Lung (tissue), 12 donors: ENCODE results near the gene NDUFV2. TPM values are rescaled to one million over a fixed set of nuclear protein-coding genes. Genes with fewer than 3 reads are reported as not detected.

Source experiments
- ATAC-seq: fragments of 200-7000 bp; cut with Tn5 transposase; one replicate; pipeline ENCODE4 v1.9.1; 2020; ENCODE audit warnings: moderate number of reproducible peaks; ENCODE audit not compliant: insufficient read depth, low FRiP score
- DNase-seq, 3 donors: peaks; one replicate each; pipeline ENCODE4 v3.0.0-alpha.2; 2013 to 2017
- H3K27ac ChIP-seq, 2 donors: one replicate each; pipeline ENCODE4 v1.5.1; 2013; ENCODE audit warnings: mild to moderate bottlenecking in 2 of 2, moderate library complexity in 2 of 2, control low read depth in 1 of 2, inconsistent platforms in 1 of 2, low read depth in 1 of 2, low read length in 1 of 2
- H3K27me3 ChIP-seq, 3 donors: one replicate each; pipeline ENCODE4 v1.5.1; 2013; ENCODE audit warnings: low read length in 2 of 3; ENCODE audit not compliant: control insufficient read depth in 3 of 3, insufficient read depth in 3 of 3
- H3K36me3 ChIP-seq, 4 donors: one replicate each; pipeline ENCODE4 v1.5.1; 2013; ENCODE audit warnings: low read length in 4 of 4, mild to moderate bottlenecking in 1 of 4, moderate library complexity in 1 of 4; ENCODE audit not compliant: control insufficient read depth in 4 of 4, insufficient read depth in 4 of 4
- H3K4me1 ChIP-seq, 5 donors: one replicate each; pipeline ENCODE4 v1.5.1; 2013; ENCODE audit warnings: low read length in 5 of 5, mild to moderate bottlenecking in 2 of 5, moderate library complexity in 1 of 5; ENCODE audit not compliant: control insufficient read depth in 5 of 5, insufficient read depth in 5 of 5
- H3K4me3 ChIP-seq: one replicate; pipeline ENCODE4 v1.5.1; 2013; ENCODE audit warnings: mild to moderate bottlenecking, control low read depth, moderate library complexity
- H3K9ac ChIP-seq, 2 donors: one replicate each; pipeline ENCODE4 v1.5.1; 2013; ENCODE audit warnings: low read length in 2 of 2, control low read depth in 1 of 2; ENCODE audit not compliant: insufficient read depth in 1 of 2
- H3K9me3 ChIP-seq, 4 donors: one replicate each; pipeline ENCODE4 v1.5.1; 2013; ENCODE audit warnings: low read length in 3 of 4, mild to moderate bottlenecking in 1 of 4, moderate library complexity in 1 of 4; ENCODE audit not compliant: control insufficient read depth in 4 of 4, insufficient read depth in 3 of 4
- CTCF ChIP-seq: IDR thresholded peaks from 2 replicates; pipeline ENCODE4 v1.5.1; 2012; ENCODE audit warnings: mild to moderate bottlenecking; ENCODE audit errors: control extremely low read depth, extremely low read depth
- WGBS, 2 donors: extraction: QIAGEN DNeasy Blood & Tissue Kit; methylation state at CpG; one replicate each; pipeline ENCODE4 v1.1.7; 2013; 5-methylcytosine and 5-hydroxymethylcytosine counted together
- polyA plus RNA-seq, 2 donors: library from polyadenylated mRNA; stranded (reverse); fragments of 200-250 nt; gene quantifications; one replicate each; pipeline ENCODE4 v1.2.1, GENCODE V29; 2013
- total RNA-seq, 2 donors: library from RNA; depleted of rRNA in 1 of 2; stranded (reverse); fragments of >200 nt in 1 of 2; gene quantifications; one replicate each; pipeline ENCODE4 v1.2.1, GENCODE V29; 2014 to 2021
- donor health status: control.
- donor health status: control.
- donor health status: Bipolar disorder and iron deficiency.
- donor health status: healthy.
- donor health status: DM: yes; HTN: yes; CAD: no.

NDUFV2 gene
- total and polyA plus RNA-seq, 4 donors = 130 to 355 (median 144) TPM

- H3K4me1 ChIP-seq = peaks cover 0 to 26% (median 0%) of the 10 kb centered on the region in 5 donors
- H3K27me3 ChIP-seq = no peaks in the 10 kb centered on the region
- H3K9me3 ChIP-seq = peaks cover 0 to 2% (median 0%) of the 10 kb centered on the region in 4 donors
- DNase-seq = no peak
- no peak for TF ChIP-seq CTCF
- no peaks in the 10 kb centered on the region for H3K36me3 ChIP-seq
- no peak for ATAC-seq
- H3K4me3 ChIP-seq = no peak overlapping the region
- no peak overlapping the region for H3K9ac ChIP-seq
- 76 to 83% methylated on average over 4 of the region's 4 CpGs for WGBS, 2 donors
- no peak overlapping the region for H3K27ac ChIP-seq
These were observed 70.1 kb downstream of the NDUFV2 start for GRCh38 chr18:9172506-9173127.

DNA sequence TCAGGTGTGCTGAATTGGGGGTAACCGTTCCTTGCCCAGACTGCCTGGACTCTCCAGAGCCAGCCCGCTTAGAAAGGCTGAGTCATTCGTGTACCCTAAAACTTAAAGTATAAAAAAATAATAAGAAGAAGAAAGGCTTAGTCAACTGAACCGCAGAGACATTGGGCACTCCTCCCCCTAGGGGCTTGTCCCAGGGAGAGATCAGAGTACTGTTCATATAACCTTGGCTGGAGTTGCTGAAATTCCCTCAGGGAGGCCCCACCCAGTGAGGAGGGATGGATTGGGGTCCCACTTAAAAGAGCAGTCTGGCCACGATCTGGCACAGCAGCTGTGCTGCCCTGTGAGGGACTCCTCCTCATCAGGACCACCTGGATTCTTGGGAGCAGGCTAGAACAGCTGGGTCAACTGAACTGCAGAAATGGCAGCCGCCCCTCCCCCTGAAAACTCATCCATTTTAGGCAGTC, 71.3 kb downstream of the NDUFV2 start:
- Histone ChIP-seq H3K9ac (no peak overlapping the region), H3K4me3 (no peak overlapping the region), H3K9me3 (peaks cover 0 to 2% (median 0%) of the 10 kb centered on the region in 4 donors), H3K27me3 (no peaks in the 10 kb centered on the region), H3K4me1 (peaks cover 0 to 27% (median 0%) of the 10 kb centered on the region in 5 donors), H3K36me3 (no peaks in the 10 kb centered on the region), H3K27ac (no peak overlapping the region)
- WGBS, 2 donors = 77% methylated on average over 6 of the region's 6 CpGs
- ATAC-seq (no peak), DNase-seq (no peak)
- no peak for TF ChIP-seq CTCF

DNA sequence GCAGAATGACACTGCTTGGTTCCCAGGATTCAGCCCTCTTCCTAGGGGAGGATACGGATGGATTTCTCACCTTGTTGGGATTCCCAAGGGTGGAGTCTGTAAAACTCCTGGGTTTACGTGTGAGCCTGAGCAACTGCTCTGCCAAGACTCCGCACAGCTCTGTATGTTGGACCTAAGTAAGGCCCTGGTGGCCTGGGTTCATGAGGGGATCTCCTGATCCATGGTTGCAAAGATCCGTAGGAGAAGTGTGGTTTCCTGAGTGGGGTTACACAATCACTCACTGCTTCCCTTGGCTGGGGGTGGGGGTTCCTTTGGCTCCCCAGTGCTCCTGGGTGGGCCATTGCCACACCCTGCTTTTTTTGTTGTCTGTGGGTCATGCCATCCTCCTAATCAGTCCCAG, 71.8 kb downstream of the NDUFV2 start:
- ATAC-seq (no peak), DNase-seq (no peak)
- Histone ChIP-seq H3K9ac (no peak overlapping the region), H3K27ac (no peak overlapping the region), H3K27me3 (no peaks in the 10 kb centered on the region), H3K9me3 (peaks cover 0 to 2% (median 0%) of the 10 kb centered on the region in 4 donors), H3K4me1 (peaks cover 0 to 27% (median 0%) of the 10 kb centered on the region in 5 donors), H3K36me3 (no peaks in the 10 kb centered on the region), H3K4me3 (no peak overlapping the region)
- WGBS, 2 donors = 27 to 70% methylated on average over 4 of the region's 4 CpGs
- no peak for TF ChIP-seq CTCF
